ENCODE measurements around the gene FREM2. TPM values are rescaled to one million over a fixed set of nuclear protein-coding genes. Genes with fewer than 3 reads are reported as not detected.

The FREM2 gene
- total RNA-seq, 6 donors from 2014 or later = 7.8 to 26.6 (median 17.3) TPM

- TF ChIP-seq POLR2AphosphoS5 (IDR thresholded peaks at IDR 0.05) (no peak), CTCF (IDR thresholded peaks at IDR 0.05) (peak in 3 of 6 experiments; percentile 10 to 24 (median 17))
- no peaks in the 10 kb centered on the region for H3K36me3 ChIP-seq
- H3K27ac ChIP-seq = peak overlapping the region in 2 of 4 donors; percentile 44 to 62
- peaks cover 0 to 3% (median 0%) of the 10 kb centered on the region in 4 donors for H3K27me3 ChIP-seq
- ATAC-seq (ENCODE audit: low FRiP score in 2 of 2) = peak; percentile 16 to 23
- WGBS, 2 donors = 2% methylated on average over 14 of the region's 14 CpGs
- peak overlapping the region in 3 of 4 donors; percentile 52 to 61 (median 53) for H3K4me3 ChIP-seq
- peak; percentile 40 to 50 for DNase-seq
- peaks cover 6 to 24% (median 8%) of the 10 kb centered on the region in 4 donors for H3K4me1 ChIP-seq
- H3K9me3 ChIP-seq = no peaks in the 10 kb centered on the region
Observed at GRCh38 chr13:38685974-38686576, 802 bp upstream of the FREM2 start.

GRCh38 chr13:38687246-38688229 is 661 bp downstream of the FREM2 start:
- H3K4me1 ChIP-seq = peaks cover 6 to 24% (median 8%) of the 10 kb centered on the region in 4 donors
- ATAC-seq (ENCODE audit: low FRiP score in 2 of 2) (peak; percentile 54 to 66), DNase-seq (peak; percentile 33 to 87)
- no peak for TF ChIP-seq POLR2AphosphoS5 (IDR thresholded peaks at IDR 0.05)
- no peak for TF ChIP-seq CTCF (IDR thresholded peaks at IDR 0.05)
- no peak for TF ChIP-seq POLR2A (IDR thresholded peaks at IDR 0.05)
- no peak for TF ChIP-seq EP300 (IDR thresholded peaks at IDR 0.05)
- H3K9me3 ChIP-seq = no peaks in the 10 kb centered on the region
- 3 to 7% methylated on average over 32 to 59 of the region's 80 CpGs for WGBS, 2 donors
- peak overlapping the region in 2 of 4 donors; percentile 44 to 78 for H3K27ac ChIP-seq
- no peaks in the 10 kb centered on the region for H3K36me3 ChIP-seq
- peaks cover 0 to 3% (median 0%) of the 10 kb centered on the region in 4 donors for H3K27me3 ChIP-seq
- H3K4me3 ChIP-seq = peak overlapping the region; percentile 22 to 61 (median 52)

- DNase-seq (no peak), ATAC-seq (ENCODE audit: low FRiP score in 2 of 2) (no peak)
- peak overlapping the region in 2 of 4 donors; percentile 52 to 53 for H3K4me3 ChIP-seq
Observed at GRCh38 chr13:38688674-38689073, 1.8 kb downstream of the FREM2 start.

GRCh38 chr13:38690231-38690630 is 3.4 kb downstream of the FREM2 start:
- Histone ChIP-seq H3K36me3 (no peaks in the 10 kb centered on the region), H3K27ac (no peak overlapping the region), H3K9me3 (no peaks in the 10 kb centered on the region), H3K27me3 (peaks cover 0 to 3% (median 0%) of the 10 kb centered on the region in 4 donors), H3K4me1 (peaks cover 6 to 24% (median 8%) of the 10 kb centered on the region in 4 donors), H3K4me3 (no peak overlapping the region)
- WGBS, 2 donors = 80 to 87% methylated on average over 2 of the region's 2 CpGs
- TF ChIP-seq EP300 (IDR thresholded peaks at IDR 0.05) = no peak
- no peak for TF ChIP-seq POLR2A (IDR thresholded peaks at IDR 0.05)
- no peak for TF ChIP-seq POLR2AphosphoS5 (IDR thresholded peaks at IDR 0.05)
- TF ChIP-seq CTCF (IDR thresholded peaks at IDR 0.05) = no peak
- DNase-seq (no peak), ATAC-seq (ENCODE audit: low FRiP score in 2 of 2) (no peak)

More at GRCh38 chr13:38688674-38689073, 1.8 kb downstream of the FREM2 start:
- Histone ChIP-seq H3K27ac (no peak overlapping the region), H3K36me3 (no peaks in the 10 kb centered on the region), H3K4me1 (peaks cover 6 to 24% (median 8%) of the 10 kb centered on the region in 4 donors), H3K27me3 (peaks cover 0 to 3% (median 0%) of the 10 kb centered on the region in 4 donors), H3K9me3 (no peaks in the 10 kb centered on the region)
- no peak for TF ChIP-seq POLR2A (IDR thresholded peaks at IDR 0.05)
- TF ChIP-seq CTCF (IDR thresholded peaks at IDR 0.05) = no peak
- no peak for TF ChIP-seq EP300 (IDR thresholded peaks at IDR 0.05)
- TF ChIP-seq POLR2AphosphoS5 (IDR thresholded peaks at IDR 0.05) = no peak
- 71 to 83% methylated on average over 8 to 12 of the region's 12 CpGs for WGBS, 2 donors

Measured in upper lobe of left lung (tissue), 6 donors.